SK-N-SH (cell line): Measurements from ENCODE around the gene TSPAN11. TPM values are rescaled to one million over a fixed set of nuclear protein-coding genes. Genes with fewer than 3 reads are reported as not detected.

Experiments
- CTCF ChIA-PET: fragments of 300-600, 350-600 bp; formaldehyde crosslinking; extraction: SDS; loops from one replicate; lab custom pipeline; 2021; lab: Yijun Ruan, JAX
- POLR2A ChIA-PET: fragments of 350-600 bp; sonication (Branson Sonifier 250); formaldehyde crosslinking; extraction: SDS; loops from one replicate; lab custom pipeline; 2020; ENCODE audit warnings: antibody characterized with exemption, inconsistent platforms; lab: Yijun Ruan, JAX
- DNase-seq: peaks from one replicate; pipeline ENCODE4 v3.0.0; 2012
- H2AFZ ChIP-seq: fragments of 200-600 bp; sonication (generic); 2 replicates; pipeline ENCODE4 v1.8.1; 2016; ENCODE audit warnings: antibody characterized with exemption, mild to moderate bottlenecking, low read depth
- H3F3A ChIP-seq: fragments of 200-600 bp; sonication (generic); replicated peaks from 2 replicates; pipeline ENCODE3; 2016; ENCODE audit warnings: antibody characterized with exemption, mild to moderate bottlenecking; ENCODE audit not compliant: insufficient read depth
- H3K27ac ChIP-seq, 2 experiments: fragments of 200-500 bp in 1 of 2; fragments of 200-600 bp in 1 of 2; sonication (Bioruptor generic) in 1 of 2; sonication (generic), shearing (Covaris generic) in 1 of 2; 2 replicates each; pipeline versions ENCODE4 v1.5.1 to v1.6.1; 2014 to 2016; ENCODE audit warnings: low read depth in 2 of 2, inconsistent platforms in 1 of 2, low read length in 1 of 2, mild to moderate bottlenecking in 1 of 2, mixed read lengths in 1 of 2
- H3K27me3 ChIP-seq: fragments of 200-600 bp; sonication (generic), shearing (Covaris generic); 2 replicates; pipeline ENCODE4 v1.6.1; 2016; ENCODE audit warnings: mixed run types; ENCODE audit not compliant: insufficient read depth
- H3K36me3 ChIP-seq, 2 experiments: fragments of 200-500 bp in 1 of 2; fragments of 200-600 bp in 1 of 2; sonication (Bioruptor generic) in 1 of 2; sonication (generic) in 1 of 2; replicated peaks in 1 of 2; 2 replicates each; pipeline versions ENCODE3 to v1.5.1; 2014 to 2016; ENCODE audit warnings: low read length in 1 of 2, mild to moderate bottlenecking in 1 of 2; ENCODE audit not compliant: insufficient read depth in 2 of 2, control insufficient read depth in 1 of 2
- H3K4me1 ChIP-seq, 2 experiments: fragments of 200-500 bp in 1 of 2; fragments of 200-600 bp in 1 of 2; sonication (Bioruptor generic) in 1 of 2; sonication (generic), shearing (Covaris generic) in 1 of 2; 2 replicates each; pipeline versions ENCODE4 v1.5.1 to v1.6.1; 2014 to 2016; ENCODE audit warnings: low read depth in 1 of 2, low read length in 1 of 2, mixed run types in 1 of 2; ENCODE audit not compliant: insufficient read depth in 2 of 2, control insufficient read depth in 1 of 2
- H3K4me2 ChIP-seq: fragments of 200-600 bp; sonication (generic), shearing (Covaris generic); 2 replicates; pipeline ENCODE4 v1.6.1; 2017; ENCODE audit warnings: mixed run types
- H3K4me3 ChIP-seq, 2 experiments: fragments of 200-500 bp in 1 of 2; fragments of 200-600 bp in 1 of 2; sonication (Bioruptor generic) in 1 of 2; sonication (generic), shearing (Covaris generic) in 1 of 2; 2 replicates each; pipeline versions ENCODE4 v1.5.1 to v1.8.1; 2014 to 2016; ENCODE audit warnings: low read depth in 2 of 2, inconsistent platforms in 1 of 2, low read length in 1 of 2, mild to moderate bottlenecking in 1 of 2, mixed read lengths in 1 of 2, moderate library complexity in 1 of 2
- H3K79me2 ChIP-seq: fragments of 200-600 bp; sonication (generic); 2 replicates; pipeline ENCODE4 v1.8.1; 2017; ENCODE audit warnings: mild to moderate bottlenecking; ENCODE audit not compliant: insufficient read depth
- H3K9ac ChIP-seq: fragments of 200-600 bp; sonication (generic); 2 replicates; pipeline ENCODE4 v1.6.1; 2017; ENCODE audit warnings: mixed run types
- H3K9me2 ChIP-seq: fragments of 200-600 bp; sonication (generic); 2 replicates; pipeline ENCODE4 v1.6.1; 2017; ENCODE audit warnings: mixed run types
- H3K9me3 ChIP-seq: fragments of 200-600 bp; sonication (generic); 2 replicates; pipeline ENCODE4 v1.6.1; 2017; ENCODE audit warnings: mixed run types, mild to moderate bottlenecking, moderate library complexity
- H4K20me1 ChIP-seq: fragments of 200-600 bp; sonication (generic); 2 replicates; pipeline ENCODE4 v1.6.1; 2017; ENCODE audit warnings: mild to moderate bottlenecking, mixed run types; ENCODE audit not compliant: insufficient read depth
- CTCF ChIP-seq: fragments of 200-600 bp; sonication (generic); IDR thresholded peaks from 2 replicates; pipeline ENCODE4 v1.6.1; 2017; ENCODE audit warnings: antibody characterized with exemption, mild to moderate bottlenecking, moderate library complexity
- FOSL2 ChIP-seq: IDR thresholded peaks from 2 replicates; pipeline ENCODE4 v1.4.0; 2012; ENCODE audit warnings: low read depth, mild to moderate bottlenecking, moderate library complexity, borderline replicate concordance
- FOXJ3 ChIP-seq: sonication (generic); formaldehyde crosslinking; IDR thresholded peaks from 2 replicates; pipeline ENCODE4 v1.5.1; 2020; ENCODE audit warnings: mild to moderate bottlenecking, missing genetic modification reagents
- GABPA ChIP-seq: IDR thresholded peaks from 2 replicates; pipeline ENCODE4 v1.4.0; 2012; ENCODE audit warnings: low read depth, mild to moderate bottlenecking
- GATA2 ChIP-seq: sonication (generic); formaldehyde crosslinking; IDR thresholded peaks from 2 replicates; pipeline ENCODE4 v1.5.0; 2020; ENCODE audit warnings: mild to moderate bottlenecking, missing genetic modification reagents
- IRF3 ChIP-seq: fragments of 150-350 bp; IDR thresholded peaks from 2 replicates; pipeline ENCODE4 v1.6.1; 2016; ENCODE audit warnings: mild to moderate bottlenecking, low read depth, low read length
- JUND ChIP-seq: IDR thresholded peaks from 2 replicates; pipeline ENCODE4 v1.4.0; 2012
- MAX ChIP-seq: IDR thresholded peaks from 2 replicates; pipeline ENCODE4 v1.4.0; 2012; ENCODE audit warnings: low read depth
- MXI1 ChIP-seq: IDR thresholded peaks from 2 replicates; pipeline ENCODE4 v1.6.1; 2012; ENCODE audit warnings: mild to moderate bottlenecking, low read depth, low read length, improper control_type of control experiment
- NRF1 ChIP-seq: IDR thresholded peaks from 2 replicates; pipeline ENCODE4 v1.6.1; 2012; ENCODE audit warnings: low read depth, mild to moderate bottlenecking, low read length
- RCOR1 ChIP-seq: fragments of 150-350 bp; IDR thresholded peaks from 2 replicates; pipeline ENCODE4 v1.6.1; 2017; ENCODE audit warnings: antibody characterized with exemption, low read length
- RXRA ChIP-seq: IDR thresholded peaks from 2 replicates; pipeline ENCODE4 v1.4.0; 2012; ENCODE audit warnings: low read depth, mild to moderate bottlenecking, borderline replicate concordance
- SIN3A ChIP-seq: IDR thresholded peaks from 2 replicates; pipeline ENCODE4 v1.6.1; 2012; ENCODE audit warnings: low read depth, mild to moderate bottlenecking, low read length, moderate library complexity, borderline replicate concordance
- SMC3 ChIP-seq: IDR thresholded peaks from 2 replicates; pipeline ENCODE4 v1.6.1; 2012; ENCODE audit warnings: low read depth, low read length, improper control_type of control experiment
- TCF12 ChIP-seq: IDR thresholded peaks from 2 replicates; pipeline ENCODE4 v1.4.0; 2012
- USF1 ChIP-seq: IDR thresholded peaks from 2 replicates; pipeline ENCODE4 v1.4.0; 2012; ENCODE audit warnings: low read depth, borderline replicate concordance
- WGBS: methylation state at CpG from one replicate; pipeline ENCODE4 v1.1.6; 2017; ENCODE audit warnings: low lambda C conversion rate; 5-methylcytosine and 5-hydroxymethylcytosine counted together
- polyA plus RNA-seq, 3 experiments: library from polyadenylated mRNA; depleted of rRNA; stranded (reverse); fragments of >200 nt; gene quantifications; 2 replicates each; pipeline ENCODE4 v1.2.3, GENCODE V29; 2012

The TSPAN11 gene
- polyA plus RNA-seq, 1 of the 3 experiments (the other 2 are of a cell fraction) = 6.4 TPM

DNA sequence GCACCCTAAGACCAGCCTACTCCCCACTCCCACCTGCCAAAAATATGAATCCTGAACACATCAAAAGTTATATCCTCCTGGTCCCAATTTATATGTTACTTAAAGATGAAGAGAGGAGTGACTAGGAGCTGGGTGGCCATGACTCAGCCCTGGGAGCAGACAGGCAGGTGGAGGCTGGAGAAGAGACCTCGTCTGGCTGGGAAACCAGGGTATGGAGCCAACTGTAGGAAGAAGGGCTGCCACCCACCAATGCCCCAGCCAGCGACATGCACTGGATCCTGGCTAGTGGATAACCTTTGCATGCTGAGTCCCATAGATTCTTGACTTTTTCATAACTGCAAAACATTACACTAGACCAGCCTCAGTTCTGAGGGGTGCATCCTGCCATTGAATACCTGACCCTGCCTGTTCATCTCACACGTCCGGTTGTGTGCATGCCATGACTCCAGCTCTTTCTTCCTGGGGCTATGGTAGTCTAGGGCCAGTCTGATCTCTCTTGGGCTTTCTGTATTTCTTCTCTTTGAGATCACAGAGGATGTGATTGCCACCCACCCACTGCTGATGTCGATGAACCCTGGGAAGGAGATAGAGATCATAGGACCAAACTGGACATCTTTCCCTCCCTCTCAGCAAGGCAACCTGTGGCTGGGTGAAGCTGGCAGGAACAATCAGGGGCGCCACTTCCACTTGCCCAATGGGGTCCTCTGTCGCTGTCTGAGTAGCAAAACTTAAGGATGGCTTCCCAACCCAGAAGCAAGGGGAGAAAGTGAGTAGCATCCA lies 77.5 kb downstream of the TSPAN11 start:
- peaks cover 3 to 9% of the 10 kb centered on the region in 2 experiments; a peak in 2 of 4 replicates for H3K4me1 ChIP-seq
- H3K27me3 ChIP-seq = no peaks in the 10 kb centered on the region
- DNase-seq = no peak
- no peaks in the 10 kb centered on the region for H3F3A ChIP-seq
- H4K20me1 ChIP-seq = no peaks in the 10 kb centered on the region
- POLR2A ChIA-PET = no interaction called here
- H3K79me2 ChIP-seq = no peaks in the 10 kb centered on the region
- TF ChIP-seq GABPA (no peak), JUND (no peak), RXRA (no peak), GATA2 (CRISPR knock-in tag) (no peak), MAX (no peak), FOXJ3 (CRISPR knock-in tag) (no peak), RCOR1 (no peak), MXI1 (no peak), USF1 (no peak), TCF12 (no peak), NRF1 (no peak), FOSL2 (no peak), SIN3A (no peak), CTCF (no peak), SMC3 (no peak), IRF3 (no peak)
- H3K4me2 ChIP-seq = no peak overlapping the region
- 81% methylated on average over 7 of the region's 7 CpGs for WGBS
- H3K36me3 ChIP-seq = no peaks in the 10 kb centered on the region
- no peak overlapping the region for H3K9ac ChIP-seq
- CTCF ChIA-PET = interaction anchor here (0.9 to 1.5 kb wide), 7 partner anchors 14 to 248 kb away, joined by 3 to 4 read pairs (median 3); no protein-coding TSS in a partner anchor
- no peak overlapping the region for H2AFZ ChIP-seq
- no peaks in the 10 kb centered on the region for H3K9me3 ChIP-seq
- no peak overlapping the region for H3K4me3 ChIP-seq
- H3K9me2 ChIP-seq = no peaks in the 10 kb centered on the region
- H3K27ac ChIP-seq = no peak overlapping the region
